Calu3 (cell line): Measurements from ENCODE around the gene SMAD5. TPM values are rescaled to one million over a fixed set of nuclear protein-coding genes. Genes with fewer than 3 reads are reported as not detected.

Experiments
- BruUV-seq: library from RNA; stranded (reverse); fragments of 400-500 nt; replicated peaks from 2 replicates; lab custom pipeline; 2021; lab: Mats Ljungman, UMichigan
- CTCF ChIA-PET: fragments of 300-600 bp; sonication (Branson Sonifier 250); formaldehyde crosslinking; loops from one replicate; lab custom pipeline; 2022; ENCODE audit warnings: antibody characterized with exemption; lab: Charles Lee
- DNase-seq: peaks from one replicate; pipeline ENCODE4 v3.0.0; 2022
- H3K27ac Mint-ChIP-seq: one replicate; pipeline ENCODE4 v1.8.0; 2022; ENCODE audit warnings: mixed read lengths; ENCODE audit not compliant: unreplicated experiment
- H3K27me3 Mint-ChIP-seq: one replicate; pipeline ENCODE4 v1.8.0; 2022; ENCODE audit warnings: mixed read lengths; ENCODE audit not compliant: unreplicated experiment
- H3K36me3 Mint-ChIP-seq: one replicate; pipeline ENCODE4 v1.8.0; 2022; ENCODE audit warnings: mild to moderate bottlenecking, moderate library complexity, mixed read lengths; ENCODE audit not compliant: insufficient read depth, unreplicated experiment
- H3K4me1 Mint-ChIP-seq: one replicate; pipeline ENCODE4 v1.8.0; 2022; ENCODE audit warnings: mild to moderate bottlenecking, low read depth, mixed read lengths; ENCODE audit not compliant: unreplicated experiment
- H3K4me3 Mint-ChIP-seq: one replicate; pipeline ENCODE4 v1.8.0; 2022; ENCODE audit warnings: mild to moderate bottlenecking, low read depth, moderate library complexity, mixed read lengths; ENCODE audit not compliant: unreplicated experiment
- H3K9me3 Mint-ChIP-seq: one replicate; pipeline ENCODE4 v1.8.0; 2022; ENCODE audit warnings: low read depth, mixed read lengths; ENCODE audit not compliant: unreplicated experiment
- intact Hi-C: fragments of 100-400 bp; cut with micrococcal nuclease; formaldehyde crosslinking; loops from one replicate; pipeline ENCODE4 v1.10.0; 2022; ENCODE audit not compliant: unreplicated experiment
- total RNA-seq: library from RNA; stranded (reverse); gene quantifications from 2 replicates; pipeline ENCODE4 v1.2.3, GENCODE V29; 2022
- TF ChIP-seq, protein P1 (sequence below): fragments of 200-600 bp; IDR thresholded peaks from one replicate; pipeline ENCODE4 v1.8.0; 2022; ENCODE audit warnings: antibody characterized with exemption; ENCODE audit not compliant: unreplicated experiment

SMAD5 gene
- total RNA-seq, 1 experiment from 2014 or later, result 94.2 TPM

DNA sequence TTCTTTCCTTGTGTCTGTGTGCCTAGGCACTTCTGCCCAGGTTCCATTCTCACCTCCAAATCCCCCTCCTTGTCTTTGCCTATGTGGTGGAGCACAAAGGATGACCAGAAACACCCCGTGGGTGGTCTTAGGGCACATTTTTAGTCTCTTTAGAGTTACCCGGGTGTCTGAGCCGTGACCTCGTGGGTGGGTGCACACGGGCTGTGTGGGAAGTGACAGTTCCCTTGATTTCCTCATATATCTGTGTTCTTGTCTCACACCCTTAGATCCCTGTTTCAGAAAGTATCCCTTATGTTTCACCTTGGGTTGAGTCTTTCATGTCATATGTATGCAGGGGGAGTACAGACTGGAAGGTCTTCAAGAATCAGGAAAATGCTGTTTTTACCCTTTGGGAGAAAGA lies 73.7 kb downstream of the SMAD5 start:
- intact Hi-C loops, result no loop called here
- BruUV-seq, result no TSS peak
- H3K4me3 Mint-ChIP-seq, result no peak overlapping the region
- H3K27me3 Mint-ChIP-seq, result no peaks in the 10 kb centered on the region
- CTCF ChIA-PET, result no interaction called here
- TF ChIP-seq, protein P1, sequence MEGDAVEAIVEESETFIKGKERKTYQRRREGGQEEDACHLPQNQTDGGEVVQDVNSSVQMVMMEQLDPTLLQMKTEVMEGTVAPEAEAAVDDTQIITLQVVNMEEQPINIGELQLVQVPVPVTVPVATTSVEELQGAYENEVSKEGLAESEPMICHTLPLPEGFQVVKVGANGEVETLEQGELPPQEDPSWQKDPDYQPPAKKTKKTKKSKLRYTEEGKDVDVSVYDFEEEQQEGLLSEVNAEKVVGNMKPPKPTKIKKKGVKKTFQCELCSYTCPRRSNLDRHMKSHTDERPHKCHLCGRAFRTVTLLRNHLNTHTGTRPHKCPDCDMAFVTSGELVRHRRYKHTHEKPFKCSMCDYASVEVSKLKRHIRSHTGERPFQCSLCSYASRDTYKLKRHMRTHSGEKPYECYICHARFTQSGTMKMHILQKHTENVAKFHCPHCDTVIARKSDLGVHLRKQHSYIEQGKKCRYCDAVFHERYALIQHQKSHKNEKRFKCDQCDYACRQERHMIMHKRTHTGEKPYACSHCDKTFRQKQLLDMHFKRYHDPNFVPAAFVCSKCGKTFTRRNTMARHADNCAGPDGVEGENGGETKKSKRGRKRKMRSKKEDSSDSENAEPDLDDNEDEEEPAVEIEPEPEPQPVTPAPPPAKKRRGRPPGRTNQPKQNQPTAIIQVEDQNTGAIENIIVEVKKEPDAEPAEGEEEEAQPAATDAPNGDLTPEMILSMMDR, result no peak
- H3K4me1 Mint-ChIP-seq, result peaks cover 29% of the 10 kb centered on the region
- no peak overlapping the region for H3K27ac Mint-ChIP-seq
- H3K9me3 Mint-ChIP-seq, result peaks cover 3% of the 10 kb centered on the region
- DNase-seq, result no peak
- H3K36me3 Mint-ChIP-seq, result no peaks in the 10 kb centered on the region

DNA sequence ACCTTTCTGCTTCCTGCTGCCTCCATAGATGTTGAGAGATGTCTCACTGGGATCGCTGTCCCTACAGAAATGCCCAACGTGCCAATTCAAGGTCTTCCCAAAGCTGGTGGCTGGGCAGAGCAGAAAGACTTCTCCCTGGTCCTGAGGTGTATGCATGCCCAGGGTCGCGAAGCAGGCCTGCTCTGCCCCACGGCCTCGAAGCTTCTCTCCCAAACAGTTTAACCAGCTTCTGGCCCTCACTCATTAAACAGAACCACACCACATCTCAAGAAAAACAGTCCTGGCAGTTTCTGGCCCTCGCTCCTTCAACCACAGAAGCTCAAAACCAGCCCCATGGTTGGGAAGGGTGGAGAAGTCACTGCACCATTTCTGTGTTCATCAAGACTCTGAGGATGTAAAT lies 75.0 kb downstream of the SMAD5 start:
- CTCF ChIA-PET, result no interaction called here
- H3K4me3 Mint-ChIP-seq, result no peak overlapping the region
- peaks cover 3% of the 10 kb centered on the region for H3K9me3 Mint-ChIP-seq
- BruUV-seq, result no TSS peak
- H3K36me3 Mint-ChIP-seq, result no peaks in the 10 kb centered on the region
- peaks cover 29% of the 10 kb centered on the region for H3K4me1 Mint-ChIP-seq
- no peak overlapping the region for H3K27ac Mint-ChIP-seq
- H3K27me3 Mint-ChIP-seq, result no peaks in the 10 kb centered on the region
- DNase-seq, result no peak
- TF ChIP-seq, protein P1, result no peak
- intact Hi-C loops, result no loop called here

DNA sequence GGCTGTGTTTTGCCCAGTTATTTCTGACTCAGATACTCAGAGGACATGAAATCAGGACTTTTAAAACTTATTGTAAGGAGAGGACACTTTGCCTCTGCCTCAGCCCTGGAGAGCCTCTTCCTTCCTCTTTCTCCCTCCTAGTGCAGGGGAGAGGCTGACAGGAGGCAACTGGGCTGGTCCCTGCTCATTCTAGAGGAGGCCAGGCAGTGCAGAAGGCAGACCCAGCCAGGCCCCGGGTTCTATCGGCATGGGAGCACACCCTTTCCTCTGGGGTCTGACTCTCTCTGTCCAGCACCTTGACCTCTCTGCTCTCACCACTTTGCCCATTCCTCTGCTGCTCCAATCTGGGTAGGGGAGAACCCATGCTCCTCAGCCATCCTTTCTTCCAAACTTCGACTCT lies 76.3 kb downstream of the SMAD5 start:
- TF ChIP-seq, protein P1, result no peak
- Mint-ChIP-seq H3K36me3 (no peaks in the 10 kb centered on the region), H3K27ac (no peak overlapping the region), H3K9me3 (peaks cover 3% of the 10 kb centered on the region), H3K27me3 (no peaks in the 10 kb centered on the region), H3K4me3 (no peak overlapping the region), H3K4me1 (peaks cover 28% of the 10 kb centered on the region)
- intact Hi-C loops, result no loop called here
- no TSS peak for BruUV-seq
- CTCF ChIA-PET, result no interaction called here
- no peak for DNase-seq

DNA sequence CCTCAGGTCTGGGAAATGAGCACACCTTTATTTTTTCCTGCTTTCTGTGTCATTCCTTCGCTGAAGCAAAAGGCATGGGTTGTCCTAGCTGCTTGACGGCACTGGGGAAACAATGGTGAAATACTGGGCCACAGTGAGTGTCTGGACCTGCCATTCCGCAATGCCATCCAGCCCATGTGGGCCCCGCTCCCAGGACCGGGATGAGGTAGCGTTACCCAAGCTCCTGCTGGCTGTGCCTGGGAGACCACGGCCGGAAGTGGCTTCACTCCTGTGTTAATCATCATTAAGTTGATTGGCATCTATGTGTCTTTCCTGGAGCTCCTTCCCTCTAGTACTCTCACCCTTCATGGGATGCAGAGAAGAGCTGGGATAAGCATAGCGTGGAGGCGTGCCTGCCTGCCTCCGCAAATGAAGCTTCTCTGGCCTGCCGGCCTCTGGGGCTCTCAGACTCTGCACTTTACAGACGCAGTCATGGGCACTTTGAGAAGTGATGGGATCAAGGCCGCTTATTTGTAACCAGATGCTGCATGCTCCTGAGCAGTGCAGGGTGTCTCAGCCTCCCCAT lies 76.8 kb downstream of the SMAD5 start:
- intact Hi-C loops, result no loop called here
- Mint-ChIP-seq H3K27ac (no peak overlapping the region), H3K9me3 (peaks cover 3% of the 10 kb centered on the region), H3K27me3 (no peaks in the 10 kb centered on the region), H3K36me3 (no peaks in the 10 kb centered on the region), H3K4me1 (peaks cover 23% of the 10 kb centered on the region), H3K4me3 (no peak overlapping the region)
- no peak for DNase-seq
- TF ChIP-seq, protein P1, result no peak
- CTCF ChIA-PET, result no interaction called here
- no TSS peak for BruUV-seq
